ENCODE measurements around the gene ANKRD60.

The ANKRD60 gene

GRCh38 chr20:58228484-58229197, at the start of gene ANKRD60:
ANKRD60 (minus strand) TSS chr20:58228653; CDS start chr20:58228653, 0 bp downstream.
- no peak for DNase-seq

- DNase-seq = no peak
These were observed 49.4 kb upstream of the ANKRD60 start for GRCh38 chr20:58277578-58278472.

GRCh38 chr20:58277107-58277506, 48.7 kb upstream of the ANKRD60 start:
- DNase-seq = no peak

GRCh38 chr20:58274384-58274783, 45.9 kb upstream of the ANKRD60 start:
- DNase-seq = no peak

GRCh38 chr20:58271606-58272351, 43.3 kb upstream of the ANKRD60 start:
- no peak for DNase-seq

GRCh38 chr20:58268936-58269619, 40.6 kb upstream of the ANKRD60 start:
- DNase-seq = no peak

- DNase-seq = no peak
These were observed 40.0 kb upstream of the ANKRD60 start for GRCh38 chr20:58268421-58268821.

- DNase-seq = no peak
These were observed 39.1 kb upstream of the ANKRD60 start for GRCh38 chr20:58267389-58268215.

GRCh38 chr20:58264271-58264670, 35.8 kb upstream of the ANKRD60 start:
- no peak for DNase-seq

- DNase-seq = no peak
These were observed 33.2 kb upstream of the ANKRD60 start for GRCh38 chr20:58261660-58262059.

- no peak for DNase-seq
These were observed 31.6 kb upstream of the ANKRD60 start for GRCh38 chr20:58260006-58260405.

GRCh38 chr20:58256842-58257241, 28.4 kb upstream of the ANKRD60 start:
- no peak for DNase-seq

- no peak for DNase-seq
These were observed 27.9 kb upstream of the ANKRD60 start for GRCh38 chr20:58256307-58256706.

- no peak for DNase-seq
These were observed 26.4 kb upstream of the ANKRD60 start for GRCh38 chr20:58254890-58255289.

GRCh38 chr20:58251979-58252591, 23.6 kb upstream of the ANKRD60 start:
- no peak for DNase-seq

- DNase-seq = no peak
These were observed 23.0 kb upstream of the ANKRD60 start for GRCh38 chr20:58251348-58251978.

GRCh38 chr20:58246346-58246745, 17.9 kb upstream of the ANKRD60 start:
- DNase-seq = no peak

GRCh38 chr20:58245931-58246330, 17.5 kb upstream of the ANKRD60 start:
- no peak for DNase-seq

GRCh38 chr20:58245181-58245891, 16.9 kb upstream of the ANKRD60 start:
- no peak for DNase-seq

- no peak for DNase-seq
These were observed 16.1 kb upstream of the ANKRD60 start for GRCh38 chr20:58244517-58245030.
